CD8-positive, alpha-beta memory T cell (primary cell): ENCODE results near the gene TGFB2. TPM values are rescaled to one million over a fixed set of nuclear protein-coding genes. Genes with fewer than 3 reads are reported as not detected.

Experiments
- CTCF ChIA-PET: fragments of 350-600 bp; sonication (Branson Sonifier 250); formaldehyde crosslinking; loops from one replicate; lab custom pipeline; 2021; ENCODE audit warnings: antibody characterized with exemption; lab: Charles Lee
- POLR2A ChIA-PET: fragments of 350-600 bp; sonication (Branson Sonifier 250); formaldehyde crosslinking; loops from one replicate; lab custom pipeline; 2021; ENCODE audit warnings: antibody characterized with exemption; lab: Charles Lee
- DNase-seq, 5 donors: peaks; one replicate each; pipeline versions ENCODE4 v3.0.0 to v3.0.0-alpha.2; 2020 to 2022; ENCODE audit warnings: mixed read lengths in 1 of 5
- H3K27ac ChIP-seq: one replicate; pipeline ENCODE4 v1.7.0; 2013; ENCODE audit warnings: low read depth, mild to moderate bottlenecking, low read length, moderate library complexity
- H3K27me3 ChIP-seq: 2 replicates; pipeline ENCODE4 v1.7.0; 2013; ENCODE audit warnings: low read length, mild to moderate bottlenecking; ENCODE audit not compliant: insufficient read depth, poor library complexity, severe bottlenecking
- H3K36me3 ChIP-seq: 2 replicates; pipeline ENCODE4 v1.7.0; 2013; ENCODE audit warnings: mild to moderate bottlenecking, low read length, moderate library complexity; ENCODE audit not compliant: insufficient read depth
- H3K4me1 ChIP-seq: 2 replicates; pipeline ENCODE4 v1.7.0; 2013; ENCODE audit warnings: mild to moderate bottlenecking, low read length, moderate library complexity; ENCODE audit not compliant: insufficient read depth
- H3K4me3 ChIP-seq: 2 replicates; pipeline ENCODE4 v1.7.0; 2013; ENCODE audit warnings: mild to moderate bottlenecking, low read length
- H3K9me3 ChIP-seq: 2 replicates; pipeline ENCODE4 v1.7.0; 2013; ENCODE audit warnings: mild to moderate bottlenecking, low read length
- H3K27ac Mint-ChIP-seq, 8 donors: one replicate each; pipeline ENCODE4 v1.8.0; 2020 to 2021; ENCODE audit warnings: mixed read lengths in 8 of 8, mild to moderate bottlenecking in 6 of 8, inconsistent platforms in 3 of 8, moderate library complexity in 3 of 8
- H3K27me3 Mint-ChIP-seq, 2 donors: one replicate each; pipeline ENCODE4 v1.8.0; 2020 to 2021; ENCODE audit warnings: mixed read lengths in 2 of 2, mild to moderate bottlenecking in 1 of 2, moderate library complexity in 1 of 2
- H3K36me3 Mint-ChIP-seq, 3 donors: one replicate each; pipeline ENCODE4 v1.8.0; 2020 to 2021; ENCODE audit warnings: mixed read lengths in 3 of 3, inconsistent platforms in 1 of 3, mild to moderate bottlenecking in 1 of 3
- H3K4me1 Mint-ChIP-seq, 3 donors: one replicate each; pipeline ENCODE4 v1.8.0; 2020 to 2021; ENCODE audit warnings: mixed read lengths in 3 of 3, inconsistent platforms in 1 of 3, mild to moderate bottlenecking in 1 of 3
- H3K4me3 Mint-ChIP-seq, 7 donors: one replicate each; pipeline ENCODE4 v1.8.0; 2020 to 2021; ENCODE audit warnings: mixed read lengths in 7 of 7, mild to moderate bottlenecking in 6 of 7, moderate library complexity in 4 of 7, inconsistent platforms in 2 of 7
- H3K9me3 Mint-ChIP-seq, 5 donors: one replicate each; pipeline ENCODE4 v1.8.0; 2020 to 2022; ENCODE audit warnings: mixed read lengths in 5 of 5, mild to moderate bottlenecking in 3 of 5, moderate library complexity in 2 of 5, inconsistent platforms in 1 of 5
- polyA plus RNA-seq: library from polyadenylated mRNA; unstranded; fragments of 300-500 nt; fragmentation: Illumina TruSeq; gene quantifications from one replicate; pipeline ENCODE4 v1.2.3, GENCODE V29; 2021
- total RNA-seq, 2 experiments: library from RNA; stranded (reverse); gene quantifications; one replicate each; pipeline ENCODE4 v1.2.3, GENCODE V29; 2021

Gene TGFB2
- total and polyA plus RNA-seq, 3 experiments from 2014 or later, result not detected

DNA sequence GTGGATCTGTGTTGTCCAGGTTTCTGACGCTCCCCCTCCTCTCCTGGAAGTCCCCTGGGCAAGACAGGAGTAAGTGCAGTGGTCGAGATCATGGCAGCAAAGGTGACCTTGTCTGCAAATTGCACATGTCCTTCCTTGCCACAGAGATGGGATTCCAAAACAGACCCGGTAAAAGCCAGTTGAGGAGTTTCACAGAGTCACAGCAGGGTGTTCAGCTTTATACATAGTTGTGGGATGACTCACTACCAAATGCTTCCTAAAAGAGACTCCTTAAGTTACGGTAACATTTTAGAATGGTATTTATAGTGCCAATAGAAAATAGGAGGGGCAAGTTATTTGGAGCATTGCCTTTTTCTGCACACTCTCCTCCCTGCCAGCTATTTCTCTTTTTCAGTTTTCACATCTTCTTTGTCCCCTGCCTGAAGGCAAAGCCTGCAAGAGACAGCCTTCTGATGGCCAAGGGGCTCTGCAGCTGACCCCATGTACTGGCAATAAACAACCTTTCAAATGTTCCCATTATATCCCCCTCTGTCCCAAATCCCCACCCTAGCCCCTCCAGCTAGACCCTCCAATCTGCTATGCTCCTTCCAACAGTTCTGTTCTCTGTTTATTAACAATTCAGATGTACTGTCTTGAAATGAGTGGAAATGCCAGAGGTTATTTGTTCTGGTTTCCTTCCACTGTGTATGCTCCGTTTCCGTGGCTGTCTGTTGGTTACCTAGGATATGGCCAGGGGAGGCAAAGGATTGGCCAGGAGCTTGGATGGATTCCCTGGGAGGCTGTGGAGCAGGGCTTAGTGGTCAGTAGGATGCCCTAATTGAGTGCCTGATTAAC lies 115.0 kb downstream of the TGFB2 start:
- ChIA-PET POLR2A (no interaction called here), CTCF (no interaction called here)
- H3K36me3 Mint-ChIP-seq, result no peaks in the 10 kb centered on the region
- no peak for DNase-seq
- H3K27ac ChIP-seq, result no peak overlapping the region
- no peak overlapping the region for H3K4me3 ChIP-seq
- H3K27me3 ChIP-seq, result no peaks in the 10 kb centered on the region
- H3K9me3 ChIP-seq, result no peaks in the 10 kb centered on the region
- no peaks in the 10 kb centered on the region for H3K4me1 ChIP-seq
- no peaks in the 10 kb centered on the region for H3K27me3 Mint-ChIP-seq
- no peaks in the 10 kb centered on the region for H3K4me1 Mint-ChIP-seq
- H3K9me3 Mint-ChIP-seq, result peaks cover 0 to 2% (median 0%) of the 10 kb centered on the region in 5 donors
- H3K4me3 Mint-ChIP-seq, result no peak overlapping the region
- H3K36me3 ChIP-seq, result no peaks in the 10 kb centered on the region
- H3K27ac Mint-ChIP-seq, result no peak overlapping the region

GRCh38 chr1:218461351-218461750 lies 116.2 kb downstream of the TGFB2 start:
- Mint-ChIP-seq H3K27ac (no peak overlapping the region), H3K27me3 (no peaks in the 10 kb centered on the region)
- H3K4me3 ChIP-seq, result no peak overlapping the region

GRCh38 chr1:218462116-218462515 lies 117.0 kb downstream of the TGFB2 start:
- no peak overlapping the region for H3K27ac ChIP-seq
- H3K4me1 ChIP-seq, result no peaks in the 10 kb centered on the region
- no peaks in the 10 kb centered on the region for H3K36me3 Mint-ChIP-seq
- H3K27me3 Mint-ChIP-seq, result no peaks in the 10 kb centered on the region
- H3K9me3 Mint-ChIP-seq, result peaks cover 0 to 2% (median 0%) of the 10 kb centered on the region in 5 donors
- POLR2A ChIA-PET, result no interaction called here
- H3K4me3 Mint-ChIP-seq, result no peak overlapping the region
- CTCF ChIA-PET, result no interaction called here
- H3K4me1 Mint-ChIP-seq, result no peaks in the 10 kb centered on the region
- H3K9me3 ChIP-seq, result no peaks in the 10 kb centered on the region
- H3K36me3 ChIP-seq, result no peaks in the 10 kb centered on the region
- no peak overlapping the region for H3K27ac Mint-ChIP-seq
- no peak overlapping the region for H3K4me3 ChIP-seq
- no peak for DNase-seq
- H3K27me3 ChIP-seq, result no peaks in the 10 kb centered on the region

More at GRCh38 chr1:218461351-218461750, 116.2 kb downstream of the TGFB2 start:
- POLR2A ChIA-PET, result no interaction called here
- H3K9me3 Mint-ChIP-seq, result peaks cover 0 to 2% (median 0%) of the 10 kb centered on the region in 5 donors
- no peaks in the 10 kb centered on the region for H3K36me3 Mint-ChIP-seq
- no peaks in the 10 kb centered on the region for H3K36me3 ChIP-seq
- DNase-seq, result no peak
- H3K4me1 Mint-ChIP-seq, result no peaks in the 10 kb centered on the region
- H3K9me3 ChIP-seq, result no peaks in the 10 kb centered on the region
- no peaks in the 10 kb centered on the region for H3K4me1 ChIP-seq
- H3K27ac ChIP-seq, result no peak overlapping the region
- no peaks in the 10 kb centered on the region for H3K27me3 ChIP-seq
- no peak overlapping the region for H3K4me3 Mint-ChIP-seq
- CTCF ChIA-PET, result no interaction called here

DNA sequence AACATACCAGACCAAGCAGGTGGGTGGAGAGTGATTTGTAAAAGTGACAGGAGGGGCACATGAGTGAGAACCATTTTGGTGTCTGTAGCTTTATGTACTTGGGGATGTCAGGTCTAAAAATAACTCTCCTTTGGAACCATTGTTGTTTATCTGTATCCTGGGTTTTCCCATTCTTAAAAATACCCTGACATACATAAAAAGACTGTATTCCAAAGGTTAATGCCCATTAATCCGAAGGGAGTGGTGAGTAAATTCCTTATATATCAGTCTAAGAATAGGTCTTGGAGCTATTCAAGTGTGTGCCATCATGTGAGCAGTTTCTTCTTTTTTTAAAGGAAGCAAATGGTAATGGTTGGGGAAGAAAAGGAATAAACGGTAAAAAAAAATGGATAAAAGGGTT lies 117.5 kb downstream of the TGFB2 start:
- H3K27me3 Mint-ChIP-seq, result no peaks in the 10 kb centered on the region
- H3K9me3 Mint-ChIP-seq, result peaks cover 0 to 2% (median 0%) of the 10 kb centered on the region in 5 donors
- H3K4me1 Mint-ChIP-seq, result no peaks in the 10 kb centered on the region
- no peaks in the 10 kb centered on the region for H3K27me3 ChIP-seq
- H3K27ac Mint-ChIP-seq, result no peak overlapping the region
- no peak overlapping the region for H3K27ac ChIP-seq
- no peaks in the 10 kb centered on the region for H3K36me3 ChIP-seq
- DNase-seq, result no peak
- H3K9me3 ChIP-seq, result no peaks in the 10 kb centered on the region
- ChIA-PET POLR2A (no interaction called here), CTCF (no interaction called here)
- H3K4me1 ChIP-seq, result no peaks in the 10 kb centered on the region
- no peaks in the 10 kb centered on the region for H3K36me3 Mint-ChIP-seq
- H3K4me3 ChIP-seq, result no peak overlapping the region
- no peak overlapping the region for H3K4me3 Mint-ChIP-seq

- CTCF ChIA-PET, result no interaction called here
- no peaks in the 10 kb centered on the region for H3K9me3 ChIP-seq
- H3K27ac ChIP-seq, result no peak overlapping the region
- POLR2A ChIA-PET, result no interaction called here
- no peaks in the 10 kb centered on the region for H3K27me3 Mint-ChIP-seq
- H3K4me3 ChIP-seq, result no peak overlapping the region
- H3K36me3 ChIP-seq, result no peaks in the 10 kb centered on the region
- H3K4me1 ChIP-seq, result no peaks in the 10 kb centered on the region
- no peak overlapping the region for H3K4me3 Mint-ChIP-seq
- H3K9me3 Mint-ChIP-seq, result peaks cover 0 to 2% (median 0%) of the 10 kb centered on the region in 5 donors
- no peaks in the 10 kb centered on the region for H3K4me1 Mint-ChIP-seq
- no peaks in the 10 kb centered on the region for H3K36me3 Mint-ChIP-seq
- no peak for DNase-seq
- no peaks in the 10 kb centered on the region for H3K27me3 ChIP-seq
- H3K27ac Mint-ChIP-seq, result no peak overlapping the region
Observed at GRCh38 chr1:218463194-218464156, 118.3 kb downstream of the TGFB2 start.

GRCh38 chr1:218464871-218465270 lies 119.7 kb downstream of the TGFB2 start:
- Mint-ChIP-seq H3K36me3 (no peaks in the 10 kb centered on the region), H3K9me3 (peaks cover 0 to 2% (median 0%) of the 10 kb centered on the region in 5 donors), H3K27ac (no peak overlapping the region), H3K4me1 (no peaks in the 10 kb centered on the region), H3K27me3 (no peaks in the 10 kb centered on the region), H3K4me3 (no peak overlapping the region)
- H3K9me3 ChIP-seq, result no peaks in the 10 kb centered on the region
- no peak for DNase-seq
- no peaks in the 10 kb centered on the region for H3K4me1 ChIP-seq
- H3K27ac ChIP-seq, result no peak overlapping the region
- H3K27me3 ChIP-seq, result no peaks in the 10 kb centered on the region
- H3K4me3 ChIP-seq, result no peak overlapping the region
- H3K36me3 ChIP-seq, result no peaks in the 10 kb centered on the region
- ChIA-PET CTCF (no interaction called here), POLR2A (no interaction called here)

DNA sequence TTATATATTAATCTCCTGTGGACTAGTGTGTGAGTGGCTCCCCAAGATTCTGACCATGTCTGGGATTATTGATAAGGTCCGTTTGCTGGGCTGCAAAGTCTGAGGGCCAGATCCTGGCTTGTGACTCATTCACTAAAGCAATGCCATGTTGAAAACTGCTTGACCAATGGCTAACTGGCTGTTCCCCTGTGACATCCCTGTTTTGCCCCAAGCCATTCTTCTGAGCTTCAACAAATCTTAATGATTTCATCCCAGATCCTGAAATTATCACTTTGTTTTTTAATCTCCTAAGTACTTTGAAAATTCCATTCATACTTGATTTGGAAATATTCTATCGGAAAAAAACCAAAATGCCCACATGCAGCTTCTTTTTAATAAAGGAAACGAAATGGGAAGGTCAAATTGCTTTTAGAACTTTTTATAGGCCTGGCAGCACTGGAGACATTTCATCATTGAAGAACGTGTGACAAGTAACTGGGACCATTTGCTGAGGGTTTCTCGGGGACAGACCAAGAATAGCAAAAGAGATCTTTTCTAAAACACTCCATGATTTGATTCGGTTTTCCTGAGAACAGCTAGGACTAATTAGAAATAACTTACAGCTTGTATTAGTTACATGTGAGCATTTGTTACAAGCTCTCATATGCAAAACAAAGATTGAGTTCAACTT lies 121.3 kb downstream of the TGFB2 start:
- no peaks in the 10 kb centered on the region for H3K4me1 Mint-ChIP-seq
- no peak overlapping the region for H3K27ac Mint-ChIP-seq
- Histone ChIP-seq H3K4me3 (no peak overlapping the region), H3K4me1 (no peaks in the 10 kb centered on the region), H3K9me3 (no peaks in the 10 kb centered on the region), H3K36me3 (no peaks in the 10 kb centered on the region), H3K27me3 (no peaks in the 10 kb centered on the region), H3K27ac (no peak overlapping the region)
- no peaks in the 10 kb centered on the region for H3K36me3 Mint-ChIP-seq
- DNase-seq, result no peak
- ChIA-PET CTCF (no interaction called here), POLR2A (no interaction called here)
- no peak overlapping the region for H3K4me3 Mint-ChIP-seq
- peaks cover 0 to 2% (median 0%) of the 10 kb centered on the region in 5 donors for H3K9me3 Mint-ChIP-seq
- H3K27me3 Mint-ChIP-seq, result no peaks in the 10 kb centered on the region
